HG02623 (cell line): Measurements from ENCODE around the gene CTSV.
"Not testable (repeated sequence)": the region's sequence is repeated elsewhere in the genome, so short reads cannot be mapped to it uniquely, and the experiment has no call there.

ENCODE experiments used
- ATAC-seq: cut with Tn5 transposase; IDR thresholded peaks from one replicate; pipeline ENCODE4 v1.9.1; 2021; ENCODE audit warnings: moderate library complexity; ENCODE audit not compliant: unreplicated experiment

The CTSV gene

DNA sequence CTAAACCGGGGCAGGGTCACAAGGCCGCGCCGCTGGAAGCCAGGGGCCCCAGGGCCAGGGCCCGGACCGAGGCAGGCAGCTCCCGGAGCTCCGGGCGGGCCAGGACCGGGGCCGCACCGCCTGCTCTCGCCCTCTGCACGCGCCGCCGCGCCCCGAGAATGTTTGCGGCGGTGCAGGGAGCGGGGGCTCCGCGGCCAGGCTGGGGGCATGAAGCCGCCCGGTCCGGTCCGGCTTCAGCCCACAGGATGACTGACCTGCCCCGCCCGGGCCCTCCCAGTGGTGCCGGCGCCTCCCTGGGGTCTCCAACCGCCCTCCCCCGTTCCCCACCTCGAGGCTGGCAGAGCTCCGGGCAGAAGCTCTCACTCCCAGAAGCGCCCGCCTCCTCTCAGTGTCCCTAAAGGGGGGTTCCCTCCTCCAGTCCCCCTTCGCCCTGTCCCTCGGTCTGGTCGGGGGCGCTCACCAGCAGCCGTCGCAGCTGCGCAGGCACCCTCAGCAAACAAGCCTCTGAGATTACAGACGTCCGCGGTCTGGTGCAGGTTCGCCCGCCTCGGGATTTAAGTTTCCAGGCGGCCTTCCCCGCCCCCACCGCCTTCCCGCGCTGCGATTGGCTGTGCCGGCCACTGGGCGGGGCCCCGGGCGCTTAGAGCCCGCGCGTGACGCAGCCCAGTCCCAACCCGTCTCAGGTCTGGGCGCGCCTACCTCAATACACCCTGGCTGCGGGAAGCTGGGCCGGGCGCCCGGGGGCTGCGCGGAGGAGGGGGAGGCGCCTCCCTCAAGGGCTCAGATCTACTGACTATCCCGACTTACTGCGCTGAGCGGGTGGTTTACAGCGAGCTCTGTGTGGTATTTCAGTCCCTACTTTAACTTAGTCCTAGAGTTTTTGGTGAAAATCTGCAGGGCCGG lies at the start of gene CTSV:
CTSV (minus strand) TSS at position 532 of the 903 bp plus-strand sequence. CDS start 1,099 bp downstream, outside the sequence.
- ATAC-seq = peak; percentile 93

DNA sequence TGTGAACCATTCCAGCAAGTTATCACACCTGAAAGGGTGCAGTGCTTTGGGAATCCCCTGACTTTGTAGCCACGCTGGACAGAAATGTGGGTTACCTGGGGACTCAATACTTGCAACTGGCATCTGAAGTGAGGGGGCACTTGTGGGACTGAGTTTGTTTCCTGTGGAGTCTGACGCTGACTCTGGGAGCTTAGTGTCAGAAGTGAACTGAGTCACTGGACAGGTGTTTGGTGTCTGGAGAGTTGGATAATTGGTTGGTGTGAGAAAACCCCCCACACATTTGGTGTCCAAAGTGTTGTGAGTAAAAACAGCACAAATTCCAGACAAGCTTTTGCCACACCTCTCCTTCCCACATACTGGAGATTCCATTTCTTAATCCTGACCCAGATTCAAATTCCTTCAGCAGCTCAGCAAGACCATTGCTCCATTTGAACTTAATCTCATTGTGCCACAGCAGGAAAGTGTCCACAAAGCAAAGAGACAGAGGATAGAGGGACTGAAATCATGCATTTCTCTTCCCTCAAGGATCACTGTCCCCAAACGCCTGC lies 48.8 kb upstream of the CTSV start:
- not testable (repeated sequence) for ATAC-seq

DNA sequence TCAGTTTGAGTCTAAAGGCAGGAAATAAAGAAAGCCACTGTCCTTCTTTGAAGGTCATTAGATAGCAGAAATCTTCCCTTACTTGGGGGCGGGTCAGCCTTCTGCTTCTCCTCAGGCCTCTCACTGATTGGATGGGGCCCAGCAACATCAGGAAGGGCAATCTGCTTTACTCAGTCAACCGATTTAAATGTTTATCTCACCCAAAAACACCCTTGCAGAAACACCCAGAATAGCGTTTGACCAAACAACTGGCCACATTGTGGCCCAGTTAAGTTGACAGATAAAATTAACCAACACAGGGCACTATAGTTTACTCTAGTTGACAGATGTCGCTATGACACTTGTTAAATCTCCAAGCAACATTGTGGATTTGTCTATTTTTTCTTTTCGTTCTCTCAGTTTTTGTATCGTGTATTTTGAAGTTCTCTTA lies 45.6 kb upstream of the CTSV start:
- ATAC-seq = not testable (repeated sequence)

DNA sequence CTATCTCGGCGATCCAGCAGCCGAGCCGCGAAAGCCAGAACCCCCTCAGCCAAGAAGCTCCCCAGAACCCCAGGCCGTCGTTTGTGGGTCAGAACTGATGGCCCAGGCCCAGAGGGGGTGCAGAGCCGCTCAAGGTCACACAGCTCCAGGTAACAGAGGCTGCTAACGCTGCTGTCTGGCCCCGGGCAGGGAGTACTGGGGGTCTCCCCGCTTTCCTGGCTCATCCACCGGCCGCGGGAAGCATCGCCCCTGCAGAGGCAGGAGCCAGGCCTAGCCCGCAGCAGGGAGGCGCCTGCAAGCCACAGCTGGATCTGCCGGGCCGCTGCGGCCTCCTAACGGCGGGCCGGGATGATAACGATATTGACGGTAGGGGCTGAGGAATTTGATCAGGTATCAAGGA lies 39.4 kb upstream of the CTSV start:
- ATAC-seq = no peak

DNA sequence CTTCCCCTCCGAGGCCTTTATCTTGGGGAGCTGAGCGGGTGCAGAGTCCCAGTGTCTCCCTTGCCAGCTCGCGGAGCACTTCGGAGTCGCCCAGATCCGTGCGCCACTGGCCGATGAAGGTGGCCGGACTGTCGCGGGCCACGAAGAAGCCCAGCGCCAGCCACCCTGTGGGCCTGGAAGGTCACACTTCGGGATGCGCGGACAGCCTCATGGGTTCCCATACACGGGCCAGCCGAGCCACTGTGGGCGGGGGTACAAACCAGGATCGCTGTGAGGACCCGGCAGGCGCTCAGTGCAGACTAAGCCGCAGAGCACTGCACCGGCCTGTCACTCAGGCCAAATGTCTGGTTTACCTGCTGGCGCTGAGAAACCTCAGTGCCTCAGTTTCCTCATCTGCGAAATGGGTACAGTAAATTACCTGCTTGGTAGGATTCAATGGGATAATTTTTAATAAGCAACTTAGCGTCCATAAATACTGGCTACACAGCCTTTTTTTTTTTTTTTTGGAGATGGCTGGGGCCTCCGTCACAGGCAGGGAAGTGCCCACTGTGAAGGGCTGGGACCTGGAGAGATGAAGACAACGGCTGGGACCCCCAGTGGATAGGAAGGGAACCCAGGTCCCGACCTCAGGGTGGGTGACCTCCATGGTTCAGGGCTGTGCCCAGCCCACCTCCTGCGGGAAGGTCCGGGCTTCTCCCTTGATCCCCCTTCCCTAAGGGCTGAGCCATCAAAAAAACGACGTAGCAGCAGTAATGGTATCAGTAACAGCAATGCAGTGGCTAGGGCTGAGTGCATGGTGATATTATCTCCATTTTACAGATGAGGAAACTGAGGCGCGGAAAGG lies 38.7 kb upstream of the CTSV start:
- no peak for ATAC-seq

DNA sequence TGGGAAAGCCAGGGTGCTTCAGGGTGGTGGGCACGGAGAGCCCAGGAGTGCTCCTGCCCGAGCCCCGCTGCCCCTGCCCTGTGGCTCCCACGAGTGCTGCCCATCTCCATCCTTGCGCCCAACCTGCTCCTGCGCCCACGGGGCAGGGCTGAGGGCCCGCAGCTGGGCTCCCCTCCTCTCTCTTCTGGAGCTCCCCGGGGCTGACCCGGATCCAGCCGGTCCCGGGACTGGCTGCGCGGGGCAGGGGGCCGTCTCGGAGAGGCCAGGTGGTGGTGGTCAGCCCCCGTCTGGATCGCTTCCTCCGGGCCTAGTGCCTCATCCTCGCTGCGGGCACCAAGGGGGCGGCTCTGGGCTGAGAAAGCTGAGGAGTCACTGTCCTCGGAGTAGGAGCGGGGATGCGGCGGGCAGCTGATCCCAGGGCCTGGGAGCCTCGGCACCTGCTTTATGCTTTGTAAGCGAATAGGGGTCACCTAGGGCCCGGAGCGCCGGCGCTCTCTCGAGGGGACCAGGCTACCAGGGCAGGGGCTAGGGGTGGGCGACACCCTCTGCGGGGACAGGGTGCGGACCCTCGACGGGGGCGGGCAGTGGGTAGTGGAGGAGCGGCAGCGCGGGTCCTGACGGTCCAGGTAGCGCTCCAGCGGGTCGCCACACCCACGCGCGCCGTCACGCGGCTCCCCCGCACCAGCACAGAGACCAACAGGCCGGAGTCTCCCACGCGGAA lies 37.9 kb upstream of the CTSV start:
- ATAC-seq = not testable (repeated sequence)

DNA sequence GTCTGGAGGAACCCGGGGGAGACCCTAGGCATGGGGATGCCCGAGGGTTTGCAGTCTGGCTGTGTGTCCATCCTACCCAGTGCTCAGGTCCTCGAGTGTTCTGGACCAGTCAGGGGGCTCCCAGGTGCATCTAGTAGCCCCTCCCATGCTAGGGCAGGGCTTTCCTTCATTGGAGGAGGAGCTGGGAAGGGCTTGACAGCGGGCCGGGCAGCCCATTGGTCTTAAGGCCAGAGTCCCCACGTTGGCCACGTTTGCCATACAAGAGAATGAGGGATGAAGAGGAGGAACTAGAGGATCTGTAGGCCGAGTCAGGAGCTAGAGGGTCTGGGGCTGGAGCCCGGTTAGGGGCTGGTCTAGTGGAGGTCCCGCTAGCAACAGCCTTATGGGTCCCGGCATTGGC lies 37.3 kb upstream of the CTSV start:
- ATAC-seq = no peak

DNA sequence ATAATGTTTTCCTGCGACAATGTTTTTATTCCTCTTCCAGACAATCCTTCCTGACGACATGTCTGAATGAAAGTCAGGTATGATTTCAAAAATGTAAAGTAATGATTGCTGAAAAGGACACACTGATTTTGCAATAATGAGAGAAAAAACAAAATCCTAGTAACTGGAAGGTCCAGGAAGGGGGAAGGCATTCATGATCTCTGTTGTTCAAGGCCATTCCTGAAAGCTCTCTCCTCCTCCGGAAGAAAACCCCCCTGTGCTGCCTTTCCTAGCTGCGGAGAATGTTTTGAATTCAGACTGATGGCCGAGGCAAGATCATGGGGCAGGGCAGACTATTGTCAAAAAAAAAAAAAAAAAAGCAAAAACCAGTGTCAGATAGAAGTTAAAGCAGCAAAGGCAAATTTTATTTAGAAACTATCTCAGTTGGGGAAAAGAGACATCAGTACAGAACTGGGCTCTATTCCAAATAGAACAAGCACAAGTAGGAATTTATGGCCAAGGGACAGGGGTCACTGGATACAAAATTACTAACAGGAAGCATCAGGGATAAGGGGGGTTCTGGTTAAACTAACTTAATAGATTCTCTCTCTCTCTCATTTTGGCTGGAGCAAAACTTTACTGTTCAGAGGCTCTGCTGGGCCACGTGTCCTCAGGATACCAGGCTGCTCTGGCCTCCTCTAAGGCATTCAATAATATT lies 36.5 kb upstream of the CTSV start:
- ATAC-seq = no peak

DNA sequence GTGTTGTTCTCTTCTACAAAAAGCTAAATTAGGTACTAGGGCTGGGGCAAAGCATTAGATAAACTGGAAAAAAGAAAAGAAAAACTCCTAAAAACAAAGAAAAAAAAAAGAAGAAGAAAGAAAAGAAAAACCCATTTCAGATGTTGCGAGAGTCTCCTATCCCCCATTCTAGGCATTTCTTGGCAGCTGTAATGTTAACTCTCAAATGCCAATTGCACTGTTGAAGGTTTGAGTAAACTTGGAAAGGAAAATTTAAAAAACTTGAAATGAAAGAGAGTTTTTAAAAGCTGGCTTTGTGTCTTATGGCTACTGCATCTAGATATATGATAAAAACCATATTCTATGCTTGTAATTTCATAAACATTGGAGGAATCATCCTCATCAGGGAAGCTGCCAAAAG lies 34.6 kb upstream of the CTSV start:
- ATAC-seq = no peak

DNA sequence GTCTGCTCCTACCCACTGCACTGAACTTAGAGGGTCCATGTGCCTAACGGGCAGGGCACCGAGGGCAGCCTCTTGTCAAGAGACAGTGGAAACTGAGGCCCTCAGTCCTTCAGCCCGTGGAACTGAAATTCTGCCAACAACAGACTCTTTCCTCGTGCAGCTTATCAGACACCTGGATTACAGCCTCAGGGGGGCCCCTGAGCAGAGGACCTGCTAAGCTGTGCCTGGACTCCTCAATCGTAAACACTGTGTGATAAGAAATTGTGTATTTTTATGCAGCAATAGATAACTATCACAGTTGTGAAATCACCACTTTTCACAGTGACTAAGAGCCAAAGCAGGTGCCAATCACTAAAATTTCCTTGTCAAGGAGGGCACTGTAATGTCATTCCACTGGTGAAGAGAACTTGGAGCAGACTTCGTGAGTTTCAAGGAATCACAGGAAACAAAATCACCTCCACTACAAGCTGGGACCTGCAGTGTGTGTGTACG lies 33.4 kb upstream of the CTSV start:
- no peak for ATAC-seq

DNA sequence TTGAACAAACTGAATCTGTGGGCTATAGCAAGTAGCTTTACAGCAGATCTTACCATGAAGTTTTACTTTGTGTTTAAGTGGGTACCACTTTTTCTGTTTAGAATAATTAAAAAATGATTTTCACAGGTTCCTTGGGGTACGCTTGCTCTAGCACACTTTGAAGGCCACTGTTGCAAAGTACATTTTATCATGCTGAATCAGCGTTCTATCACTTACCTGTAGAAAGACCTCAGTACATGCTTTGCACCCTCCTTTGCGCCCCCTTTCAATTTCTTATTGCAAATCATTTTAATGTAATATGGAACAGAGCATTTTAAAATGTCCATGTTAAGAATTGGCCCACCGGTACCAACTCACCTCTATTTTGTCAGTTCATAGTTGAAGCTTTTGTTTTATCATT lies 31.4 kb upstream of the CTSV start:
- ATAC-seq = not testable (repeated sequence)

DNA sequence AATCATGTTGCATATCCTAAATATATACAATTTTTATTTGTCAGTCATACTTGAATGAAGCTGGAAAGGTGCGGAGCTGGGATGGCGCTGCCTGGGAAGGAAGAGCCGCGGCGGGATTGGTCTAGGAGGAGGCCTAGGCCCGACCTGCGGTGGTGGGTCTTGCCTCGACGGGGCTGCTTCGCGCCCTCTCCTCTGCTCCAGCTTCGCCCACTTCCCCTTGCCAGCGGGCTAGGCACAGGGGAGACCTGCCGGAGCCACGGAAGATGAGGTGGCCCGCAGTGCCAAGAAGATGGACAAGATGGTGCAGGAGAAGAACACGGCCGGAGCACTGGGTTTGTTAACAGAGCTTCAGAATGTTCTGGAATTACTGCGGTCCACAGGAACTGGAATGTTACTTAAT lies 28.5 kb upstream of the CTSV start:
- no peak for ATAC-seq

DNA sequence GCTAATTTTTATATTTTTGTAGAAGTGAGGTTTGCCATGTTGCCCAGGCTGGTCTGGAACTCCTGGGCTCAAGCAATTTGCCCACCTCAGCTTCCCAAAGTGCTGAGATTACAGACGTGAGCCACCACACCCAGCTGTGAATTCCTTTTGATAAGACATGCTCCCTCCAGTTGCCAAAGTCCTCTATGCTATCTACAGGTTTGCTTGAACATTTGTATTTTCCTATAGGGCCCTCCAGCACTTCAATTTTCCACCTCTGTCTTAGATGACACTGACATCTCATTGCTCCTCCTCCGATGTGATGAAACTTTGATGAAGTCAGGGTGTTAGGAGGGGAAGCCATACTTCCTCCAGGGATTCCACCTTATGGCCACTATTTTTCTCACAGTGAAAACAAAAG lies 25.2 kb upstream of the CTSV start:
- no peak for ATAC-seq

DNA sequence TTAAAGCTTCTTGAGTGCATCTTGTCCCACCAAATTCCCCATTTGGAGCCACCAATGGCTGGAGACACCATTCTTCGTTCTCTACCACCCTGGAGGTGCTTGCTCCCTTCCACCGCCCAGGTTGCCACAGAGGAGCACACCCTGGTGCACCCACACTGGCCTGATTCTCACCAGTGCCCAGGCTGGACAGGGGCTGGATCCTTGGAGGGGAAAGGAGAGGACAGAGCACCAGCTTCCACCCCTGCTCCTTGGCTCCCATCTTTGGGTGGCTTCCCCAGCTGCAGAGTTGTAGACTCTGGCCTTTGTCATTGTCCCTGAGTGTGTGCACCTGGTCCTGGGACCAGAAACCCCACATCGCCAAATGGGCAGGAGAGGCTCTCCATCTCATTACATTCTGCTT lies 21.9 kb upstream of the CTSV start:
- ATAC-seq = no peak

DNA sequence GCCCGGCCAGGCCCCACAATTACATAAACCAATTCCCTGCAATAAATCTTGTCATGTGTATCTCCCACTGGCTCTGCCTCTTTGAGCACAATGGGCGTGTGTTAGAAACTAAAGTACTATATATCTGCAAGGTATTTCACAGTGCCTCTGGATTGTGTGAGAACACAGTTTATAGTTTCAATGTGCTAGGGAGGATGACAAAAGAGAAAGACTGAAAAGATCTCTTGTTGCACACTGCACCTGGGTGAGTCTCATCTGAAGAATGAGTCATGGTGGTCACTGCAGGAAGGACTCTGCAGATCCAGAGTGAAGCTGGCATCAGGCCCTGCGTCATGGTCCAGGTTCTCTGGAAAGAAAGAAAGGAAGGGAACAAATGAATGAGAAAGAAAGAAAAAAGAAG lies 20.7 kb upstream of the CTSV start:
- ATAC-seq = no peak

DNA sequence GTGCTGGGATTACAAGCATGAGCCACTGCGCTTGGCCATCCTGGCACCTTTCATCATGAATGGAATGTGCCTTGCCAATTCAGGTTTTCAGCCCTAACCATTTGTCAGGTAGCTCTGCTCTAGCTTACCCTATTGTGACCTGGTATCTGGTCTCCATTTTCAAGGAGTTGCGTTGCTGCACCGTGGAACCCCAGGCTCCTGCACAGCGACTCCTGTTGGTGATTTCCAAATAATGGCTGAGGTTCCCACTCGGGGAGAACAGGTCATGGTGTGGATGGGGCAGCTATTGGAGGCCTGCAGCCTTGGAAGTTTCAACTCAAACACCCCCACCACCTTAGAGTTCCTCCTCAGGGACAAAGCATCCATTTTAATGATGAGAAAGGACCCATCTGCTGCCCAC lies 18.7 kb upstream of the CTSV start:
- ATAC-seq = no peak

DNA sequence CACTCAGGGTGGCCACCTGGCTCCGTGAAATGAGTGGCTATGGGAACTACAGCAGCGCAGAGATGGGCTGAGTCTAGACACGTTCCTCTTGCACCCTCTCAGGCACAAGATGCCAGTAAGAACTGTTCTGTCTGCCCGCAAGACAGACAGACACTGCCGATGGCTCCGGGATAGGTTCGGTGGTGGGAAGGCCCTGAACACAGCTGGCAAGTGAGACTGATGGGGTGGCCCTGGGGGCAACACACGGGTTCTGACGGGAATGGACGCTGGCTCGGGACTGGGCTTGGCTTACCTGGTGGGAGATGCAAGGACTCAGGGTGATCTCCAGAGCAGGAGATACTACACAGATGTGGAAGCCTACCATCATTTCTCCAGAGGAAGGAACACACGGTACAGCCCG lies 16.9 kb upstream of the CTSV start:
- ATAC-seq = not testable (repeated sequence)

DNA sequence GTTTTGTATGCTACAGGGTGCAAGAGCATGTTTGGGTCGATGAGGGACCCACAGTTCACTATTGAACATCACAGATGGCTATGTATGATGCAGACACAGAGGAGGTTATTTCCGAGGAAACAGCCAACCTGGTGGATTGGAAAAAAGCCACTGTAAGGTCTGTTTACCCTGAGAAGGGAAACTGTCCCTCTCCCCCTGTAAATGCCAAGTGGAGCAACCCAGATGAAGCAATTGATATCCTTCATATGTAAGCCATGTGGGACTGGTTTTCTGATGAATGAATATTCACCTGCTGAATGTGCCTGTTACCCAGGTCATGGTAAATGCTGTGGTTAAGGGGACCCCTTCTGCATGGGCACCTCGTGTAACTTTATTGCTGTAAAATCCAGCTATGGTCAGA lies 14.8 kb upstream of the CTSV start:
- no peak for ATAC-seq

DNA sequence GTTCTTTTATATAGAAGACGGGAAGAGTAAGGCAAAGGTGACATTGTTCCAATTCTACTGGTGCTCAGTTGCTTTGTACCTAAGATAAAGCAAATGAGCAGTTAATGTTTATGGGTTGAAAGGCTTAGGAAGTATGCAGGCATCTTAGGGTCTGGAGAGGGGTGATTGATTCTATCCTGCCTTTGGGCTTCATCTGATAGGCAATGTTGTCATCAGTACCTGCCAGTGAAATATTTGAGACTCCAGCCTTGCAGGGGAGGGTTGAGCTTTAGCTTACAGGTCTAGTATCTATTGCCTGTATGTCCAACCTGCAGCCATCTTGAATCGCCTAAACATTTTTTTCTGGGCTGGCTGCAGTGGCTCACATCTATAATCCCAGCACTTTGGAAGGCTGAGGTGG lies 13.8 kb upstream of the CTSV start:
- no peak for ATAC-seq

DNA sequence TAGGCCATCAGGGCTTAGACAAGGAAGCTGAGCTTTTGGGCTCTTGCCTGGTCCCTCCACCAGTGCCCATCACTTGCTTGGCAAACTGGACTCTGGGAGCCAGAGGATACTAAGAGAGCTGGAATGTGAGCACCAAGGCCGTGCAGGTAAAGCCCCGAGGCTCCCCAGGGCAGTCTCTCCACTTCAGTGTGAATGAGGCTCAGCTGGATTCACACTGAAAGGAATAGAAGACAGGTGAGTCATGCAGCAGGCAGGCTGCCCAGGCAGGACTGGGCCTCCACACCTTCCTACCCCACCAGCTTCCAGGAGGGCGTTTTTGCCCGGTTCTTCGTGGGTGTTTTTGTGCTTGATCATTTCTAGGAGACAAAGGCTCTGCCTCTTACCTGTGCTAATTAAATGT lies 7.3 kb upstream of the CTSV start:
- no peak for ATAC-seq
